Measurements from ENCODE around the gene ARHGAP5. TPM values are rescaled to one million over a fixed set of nuclear protein-coding genes. Genes with fewer than 3 reads are reported as not detected.

Gene ARHGAP5
- total and polyA plus RNA-seq, 2 experiments from 2014 or later = 22.1 to 72.6 TPM

DNA sequence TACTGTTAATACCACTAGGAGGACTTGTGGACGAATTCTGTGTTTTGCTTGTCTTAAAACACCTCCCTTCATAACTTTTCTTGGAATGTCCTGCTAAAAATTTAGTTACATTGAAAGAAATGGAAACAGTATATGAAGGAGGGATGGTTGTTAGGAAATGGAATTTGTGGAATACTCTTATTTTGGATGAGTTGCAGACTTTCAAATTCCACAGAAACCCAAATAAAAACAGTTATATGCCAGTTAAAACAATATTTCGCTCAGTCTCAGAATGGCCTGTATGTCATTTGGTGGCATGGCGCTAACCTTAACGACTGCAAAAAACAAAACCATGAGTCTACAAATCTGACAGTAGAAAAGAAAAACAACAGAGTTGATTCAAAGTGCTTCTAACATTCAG lies 12.2 kb upstream of the ARHGAP5 start:
- no peaks in the 10 kb centered on the region for H3K27me3 Mint-ChIP-seq (ENCODE audit: insufficient read depth, low read depth, poor library complexity)
- H3K4me3 ChIP-seq = no peak overlapping the region
- H3K4me1 ChIP-seq (ENCODE audit: insufficient read depth) = 0 out of 2 replicates have a peak, but pooled peaks cover 6% of the 10 kb centered on the region
- H3K9me2 ChIP-seq (ENCODE audit: insufficient read depth) = 0 out of 2 replicates have a peak, but pooled peaks cover 5% of the 10 kb centered on the region
- H4K20me1 ChIP-seq (replicated peaks; ENCODE audit: insufficient read depth) = no peaks in the 10 kb centered on the region
- DNase-seq (ENCODE audit: low spot score) = no peak
- no peak overlapping the region for H3K4me3 Mint-ChIP-seq
- H3K36me3 Mint-ChIP-seq (ENCODE audit: low read depth) = no peaks in the 10 kb centered on the region
- H3K27me3 ChIP-seq (ENCODE audit: insufficient read depth) = no peaks in the 10 kb centered on the region
- no peak overlapping the region for H3K4me2 ChIP-seq
- H3K27ac Mint-ChIP-seq = no peak overlapping the region
- no peak overlapping the region for H3K27ac ChIP-seq (ENCODE audit: low read depth)
- no peaks in the 10 kb centered on the region for H3K36me3 ChIP-seq (ENCODE audit: insufficient read depth)
- ATAC-seq = no peak
- no peaks in the 10 kb centered on the region for H3K9me3 Mint-ChIP-seq
- H2AFZ ChIP-seq = no peak overlapping the region
- H3F3A ChIP-seq (replicated peaks; ENCODE audit: low read depth) = no peaks in the 10 kb centered on the region
- peaks cover 2% of the 10 kb centered on the region; the same call in 1 of the 3 replicates for H3K4me1 Mint-ChIP-seq
- H3K79me2 ChIP-seq (replicated peaks; ENCODE audit: insufficient read depth) = no peaks in the 10 kb centered on the region
- TF ChIP-seq ZNF331 (CRISPR knock-in tag; IDR thresholded peaks at IDR 0.05; ENCODE audit: low read depth) (no peak), EZH2 (IDR thresholded peaks at IDR 0.05; ENCODE audit: low read depth, unreplicated experiment) (no peak), CREB1 (CRISPR knock-in tag; IDR thresholded peaks at IDR 0.05; ENCODE audit: low read depth) (no peak), NANOG (IDR thresholded peaks at IDR 0.05; ENCODE audit: borderline replicate concordance) (no peak), POLR2AphosphoS5 (IDR thresholded peaks at IDR 0.05; ENCODE audit: low read depth) (no peak), EZH2phosphoT487 (IDR thresholded peaks at IDR 0.05; ENCODE audit: unreplicated experiment) (no peak)
- TF ChIP-seq, protein P1, sequence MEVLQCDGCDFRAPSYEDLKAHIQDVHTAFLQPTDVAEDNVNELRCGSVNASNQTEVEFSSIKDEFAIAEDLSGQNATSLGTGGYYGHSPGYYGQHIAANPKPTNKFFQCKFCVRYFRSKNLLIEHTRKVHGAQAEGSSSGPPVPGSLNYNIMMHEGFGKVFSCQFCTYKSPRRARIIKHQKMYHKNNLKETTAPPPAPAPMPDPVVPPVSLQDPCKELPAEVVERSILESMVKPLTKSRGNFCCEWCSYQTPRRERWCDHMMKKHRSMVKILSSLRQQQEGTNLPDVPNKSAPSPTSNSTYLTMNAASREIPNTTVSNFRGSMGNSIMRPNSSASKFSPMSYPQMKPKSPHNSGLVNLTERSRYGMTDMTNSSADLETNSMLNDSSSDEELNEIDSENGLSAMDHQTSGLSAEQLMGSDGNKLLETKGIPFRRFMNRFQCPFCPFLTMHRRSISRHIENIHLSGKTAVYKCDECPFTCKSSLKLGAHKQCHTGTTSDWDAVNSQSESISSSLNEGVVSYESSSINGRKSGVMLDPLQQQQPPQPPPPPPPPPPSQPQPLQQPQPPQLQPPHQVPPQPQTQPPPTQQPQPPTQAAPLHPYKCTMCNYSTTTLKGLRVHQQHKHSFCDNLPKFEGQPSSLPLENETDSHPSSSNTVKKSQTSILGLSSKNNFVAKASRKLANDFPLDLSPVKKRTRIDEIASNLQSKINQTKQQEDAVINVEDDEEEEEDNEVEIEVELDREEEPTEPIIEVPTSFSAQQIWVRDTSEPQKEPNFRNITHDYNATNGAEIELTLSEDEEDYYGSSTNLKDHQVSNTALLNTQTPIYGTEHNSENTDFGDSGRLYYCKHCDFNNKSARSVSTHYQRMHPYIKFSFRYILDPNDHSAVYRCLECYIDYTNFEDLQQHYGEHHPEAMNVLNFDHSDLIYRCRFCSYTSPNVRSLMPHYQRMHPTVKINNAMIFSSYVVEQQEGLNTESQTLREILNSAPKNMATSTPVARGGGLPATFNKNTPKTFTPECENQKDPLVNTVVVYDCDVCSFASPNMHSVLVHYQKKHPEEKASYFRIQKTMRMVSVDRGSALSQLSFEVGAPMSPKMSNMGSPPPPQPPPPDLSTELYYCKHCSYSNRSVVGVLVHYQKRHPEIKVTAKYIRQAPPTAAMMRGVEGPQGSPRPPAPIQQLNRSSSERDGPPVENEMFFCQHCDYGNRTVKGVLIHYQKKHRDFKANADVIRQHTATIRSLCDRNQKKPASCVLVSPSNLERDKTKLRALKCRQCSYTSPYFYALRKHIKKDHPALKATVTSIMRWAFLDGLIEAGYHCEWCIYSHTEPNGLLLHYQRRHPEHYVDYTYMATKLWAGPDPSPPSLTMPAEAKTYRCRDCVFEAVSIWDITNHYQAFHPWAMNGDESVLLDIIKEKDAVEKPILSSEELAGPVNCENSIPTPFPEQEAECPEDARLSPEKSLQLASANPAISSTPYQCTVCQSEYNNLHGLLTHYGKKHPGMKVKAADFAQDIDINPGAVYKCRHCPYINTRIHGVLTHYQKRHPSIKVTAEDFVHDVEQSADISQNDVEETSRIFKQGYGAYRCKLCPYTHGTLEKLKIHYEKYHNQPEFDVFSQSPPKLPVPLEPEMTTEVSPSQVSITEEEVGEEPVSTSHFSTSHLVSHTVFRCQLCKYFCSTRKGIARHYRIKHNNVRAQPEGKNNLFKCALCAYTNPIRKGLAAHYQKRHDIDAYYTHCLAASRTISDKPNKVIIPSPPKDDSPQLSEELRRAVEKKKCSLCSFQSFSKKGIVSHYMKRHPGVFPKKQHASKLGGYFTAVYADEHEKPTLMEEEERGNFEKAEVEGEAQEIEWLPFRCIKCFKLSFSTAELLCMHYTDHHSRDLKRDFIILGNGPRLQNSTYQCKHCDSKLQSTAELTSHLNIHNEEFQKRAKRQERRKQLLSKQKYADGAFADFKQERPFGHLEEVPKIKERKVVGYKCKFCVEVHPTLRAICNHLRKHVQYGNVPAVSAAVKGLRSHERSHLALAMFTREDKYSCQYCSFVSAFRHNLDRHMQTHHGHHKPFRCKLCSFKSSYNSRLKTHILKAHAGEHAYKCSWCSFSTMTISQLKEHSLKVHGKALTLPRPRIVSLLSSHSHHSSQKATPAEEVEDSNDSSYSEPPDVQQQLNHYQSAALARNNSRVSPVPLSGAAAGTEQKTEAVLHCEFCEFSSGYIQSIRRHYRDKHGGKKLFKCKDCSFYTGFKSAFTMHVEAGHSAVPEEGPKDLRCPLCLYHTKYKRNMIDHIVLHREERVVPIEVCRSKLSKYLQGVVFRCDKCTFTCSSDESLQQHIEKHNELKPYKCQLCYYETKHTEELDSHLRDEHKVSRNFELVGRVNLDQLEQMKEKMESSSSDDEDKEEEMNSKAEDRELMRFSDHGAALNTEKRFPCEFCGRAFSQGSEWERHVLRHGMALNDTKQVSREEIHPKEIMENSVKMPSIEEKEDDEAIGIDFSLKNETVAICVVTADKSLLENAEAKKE (CRISPR knock-in tag; IDR thresholded peaks at IDR 0.05) = no peak
- TF ChIP-seq, protein P2, sequence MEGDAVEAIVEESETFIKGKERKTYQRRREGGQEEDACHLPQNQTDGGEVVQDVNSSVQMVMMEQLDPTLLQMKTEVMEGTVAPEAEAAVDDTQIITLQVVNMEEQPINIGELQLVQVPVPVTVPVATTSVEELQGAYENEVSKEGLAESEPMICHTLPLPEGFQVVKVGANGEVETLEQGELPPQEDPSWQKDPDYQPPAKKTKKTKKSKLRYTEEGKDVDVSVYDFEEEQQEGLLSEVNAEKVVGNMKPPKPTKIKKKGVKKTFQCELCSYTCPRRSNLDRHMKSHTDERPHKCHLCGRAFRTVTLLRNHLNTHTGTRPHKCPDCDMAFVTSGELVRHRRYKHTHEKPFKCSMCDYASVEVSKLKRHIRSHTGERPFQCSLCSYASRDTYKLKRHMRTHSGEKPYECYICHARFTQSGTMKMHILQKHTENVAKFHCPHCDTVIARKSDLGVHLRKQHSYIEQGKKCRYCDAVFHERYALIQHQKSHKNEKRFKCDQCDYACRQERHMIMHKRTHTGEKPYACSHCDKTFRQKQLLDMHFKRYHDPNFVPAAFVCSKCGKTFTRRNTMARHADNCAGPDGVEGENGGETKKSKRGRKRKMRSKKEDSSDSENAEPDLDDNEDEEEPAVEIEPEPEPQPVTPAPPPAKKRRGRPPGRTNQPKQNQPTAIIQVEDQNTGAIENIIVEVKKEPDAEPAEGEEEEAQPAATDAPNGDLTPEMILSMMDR (conservative IDR thresholded peaks at IDR 0.05; ENCODE audit: low read depth in 2 of 2) = no peak
